ENCODE measurements around the gene NADK.

NADK gene, protein sequence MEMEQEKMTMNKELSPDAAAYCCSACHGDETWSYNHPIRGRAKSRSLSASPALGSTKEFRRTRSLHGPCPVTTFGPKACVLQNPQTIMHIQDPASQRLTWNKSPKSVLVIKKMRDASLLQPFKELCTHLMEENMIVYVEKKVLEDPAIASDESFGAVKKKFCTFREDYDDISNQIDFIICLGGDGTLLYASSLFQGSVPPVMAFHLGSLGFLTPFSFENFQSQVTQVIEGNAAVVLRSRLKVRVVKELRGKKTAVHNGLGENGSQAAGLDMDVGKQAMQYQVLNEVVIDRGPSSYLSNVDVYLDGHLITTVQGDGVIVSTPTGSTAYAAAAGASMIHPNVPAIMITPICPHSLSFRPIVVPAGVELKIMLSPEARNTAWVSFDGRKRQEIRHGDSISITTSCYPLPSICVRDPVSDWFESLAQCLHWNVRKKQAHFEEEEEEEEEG

DNA sequence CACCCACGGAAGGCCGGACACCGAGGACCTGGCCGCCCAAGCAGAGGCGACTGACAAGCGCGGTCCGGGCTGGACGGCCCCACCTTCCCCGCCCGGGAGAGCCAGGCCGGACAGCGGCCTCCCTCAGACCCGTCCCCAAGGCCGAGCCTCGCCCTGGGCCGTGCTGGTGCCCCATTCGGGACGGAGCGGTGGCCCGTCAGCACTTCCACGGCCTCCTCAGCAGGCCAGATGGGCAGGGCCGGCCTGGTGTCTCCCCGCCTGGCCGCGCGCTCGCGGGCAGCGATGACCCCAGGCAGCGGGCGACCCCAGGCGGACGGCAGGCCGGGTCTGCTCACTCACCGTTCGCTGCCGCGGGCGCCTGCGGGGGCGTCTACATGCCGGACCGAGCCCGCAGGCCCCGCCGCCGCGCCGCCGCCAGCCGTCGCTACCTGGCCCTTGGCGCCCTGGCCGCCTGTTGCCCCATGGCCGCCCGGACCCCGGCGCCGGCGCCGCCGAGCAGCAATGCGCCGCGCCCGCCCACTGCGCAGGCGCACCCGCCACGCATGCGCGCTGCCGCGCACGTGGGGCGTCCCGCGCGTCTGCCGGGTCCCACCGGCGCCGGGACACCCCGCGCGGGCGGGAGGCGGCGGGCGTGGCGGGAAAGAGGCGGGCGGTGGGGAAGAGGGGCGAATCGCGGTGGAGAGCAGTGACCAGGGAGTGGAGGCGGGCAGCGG, at the start of gene NADK:
Gene NADK (minus strand): TSS at position 521 of the 713 bp plus-strand sequence. CDS start 13,064 bp downstream, outside the sequence.
- peak; percentile 51 for DNase-seq

DNA sequence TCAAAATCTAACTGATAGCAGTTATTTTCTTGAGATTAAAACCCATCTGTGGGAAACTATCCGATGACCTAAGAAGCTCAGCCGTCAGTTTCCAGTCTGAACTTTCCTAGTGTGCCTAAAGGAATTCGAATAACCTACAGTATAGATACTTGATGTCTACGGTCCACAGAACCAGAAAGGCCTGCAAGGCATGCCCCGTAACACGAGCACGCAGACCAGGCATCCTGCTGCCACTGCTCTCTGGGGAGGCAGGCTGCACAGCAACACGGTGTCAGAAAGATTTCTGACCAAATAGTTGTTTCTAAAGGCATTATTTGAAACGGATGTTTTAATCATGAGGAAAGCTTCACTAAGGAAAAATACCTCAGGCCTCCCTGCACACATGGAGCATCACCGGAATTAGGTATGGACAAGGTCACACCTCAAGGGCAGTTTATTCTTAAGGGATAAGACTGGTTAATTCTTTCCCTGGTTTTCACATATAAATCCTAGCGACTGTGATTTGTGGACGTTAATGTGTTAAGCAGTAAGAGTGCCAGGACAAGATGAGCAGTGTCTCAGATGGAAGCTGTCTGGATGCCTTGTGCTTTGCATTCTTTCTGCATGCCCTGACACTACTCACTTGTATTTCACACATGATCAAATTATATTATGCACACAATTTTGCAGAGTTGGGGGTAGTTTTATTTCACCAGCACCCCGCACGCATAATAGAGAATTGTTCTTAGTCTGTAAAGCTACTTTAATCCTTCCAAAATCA, 49.0 kb upstream of the NADK start:
- no peak for DNase-seq

DNA sequence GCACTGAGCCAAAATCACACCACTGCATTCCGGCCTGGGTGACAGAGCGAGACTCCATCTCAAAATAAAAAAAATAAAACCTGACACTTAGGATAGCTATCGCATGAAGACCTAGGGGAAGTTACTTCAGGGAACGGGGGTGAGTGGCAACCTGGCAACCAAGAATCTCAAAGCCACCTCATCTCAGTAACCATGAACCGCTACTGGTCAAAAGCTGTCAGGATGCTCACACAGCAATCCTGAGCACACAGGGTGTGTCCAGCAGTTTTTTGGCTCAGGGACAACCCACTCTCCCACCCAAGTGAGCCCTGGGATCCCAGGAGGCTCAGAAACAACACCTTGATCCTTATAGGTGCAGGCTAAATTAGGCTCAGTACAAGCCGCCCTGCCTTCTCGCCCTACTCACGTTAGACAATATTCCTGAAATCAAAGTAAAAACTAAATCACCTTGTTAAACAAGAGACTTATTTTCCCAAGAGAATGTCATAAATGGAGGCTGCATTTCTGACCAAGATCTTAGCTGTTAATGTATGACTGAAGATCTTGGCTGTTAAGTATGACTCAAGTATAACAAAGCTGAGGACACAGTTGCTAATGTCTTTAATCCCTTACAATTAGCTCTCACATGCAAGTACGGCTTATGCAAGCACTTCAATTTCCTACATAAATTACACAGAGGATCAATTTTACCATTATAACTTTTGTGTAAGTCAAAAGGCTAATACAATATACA, 48.3 kb upstream of the NADK start:
- no peak for DNase-seq

DNA sequence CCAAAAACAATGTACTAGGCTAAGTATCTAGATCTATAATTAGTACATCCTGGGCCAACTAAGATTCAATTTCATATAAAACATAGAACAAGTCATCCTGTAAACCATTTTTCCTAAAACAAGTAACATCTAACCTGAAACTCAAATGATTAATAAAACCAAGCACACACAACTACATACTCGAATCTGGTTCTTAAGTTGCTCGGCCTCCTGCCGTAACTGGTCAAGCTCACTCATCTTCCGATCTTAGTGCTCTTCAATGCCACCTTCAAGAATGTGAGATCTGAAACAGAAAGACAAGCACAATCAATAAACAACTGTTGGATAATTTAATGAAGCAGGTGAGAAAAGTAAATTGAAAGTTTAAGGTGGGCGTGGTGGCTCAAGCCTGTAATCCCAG, 46.9 kb upstream of the NADK start:
- DNase-seq = no peak

DNA sequence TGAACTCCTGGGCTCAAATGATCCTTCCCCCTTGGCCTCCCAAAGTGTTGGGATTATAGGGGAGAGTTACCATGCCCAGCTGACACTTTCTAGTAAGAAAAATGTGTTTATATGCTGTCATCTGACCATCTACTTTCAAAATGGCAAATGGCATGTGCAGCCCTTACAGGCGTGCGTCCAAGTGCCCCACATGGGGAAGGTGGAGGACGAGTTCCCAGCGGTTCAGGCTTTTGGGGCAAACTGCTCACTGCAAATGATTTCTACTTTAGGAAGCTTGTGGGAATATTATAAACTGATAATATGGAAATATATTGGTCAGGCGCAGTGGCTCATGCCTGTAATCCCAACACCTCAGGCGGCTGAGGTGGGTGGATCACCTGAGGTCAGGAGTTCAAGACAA, 41.5 kb upstream of the NADK start:
- no peak for DNase-seq

DNA sequence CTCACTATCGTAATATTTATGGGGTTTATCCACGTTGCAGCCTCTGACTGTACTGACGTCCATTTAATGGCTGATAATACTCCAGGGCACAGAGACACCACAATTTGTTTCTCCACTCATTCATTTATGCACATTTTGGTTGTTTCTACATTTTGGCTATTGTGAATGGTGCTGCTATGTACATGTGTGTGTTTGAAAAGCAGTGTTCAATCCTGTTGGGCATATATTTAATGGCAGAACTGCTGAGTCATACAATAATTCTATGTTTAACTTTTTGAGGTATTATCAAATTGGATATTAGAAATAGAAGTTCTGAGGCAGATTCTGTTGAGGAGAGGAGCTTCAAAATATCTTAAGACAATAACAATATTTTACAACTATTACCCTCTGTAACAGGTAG, 39.0 kb upstream of the NADK start:
- no peak for DNase-seq

DNA sequence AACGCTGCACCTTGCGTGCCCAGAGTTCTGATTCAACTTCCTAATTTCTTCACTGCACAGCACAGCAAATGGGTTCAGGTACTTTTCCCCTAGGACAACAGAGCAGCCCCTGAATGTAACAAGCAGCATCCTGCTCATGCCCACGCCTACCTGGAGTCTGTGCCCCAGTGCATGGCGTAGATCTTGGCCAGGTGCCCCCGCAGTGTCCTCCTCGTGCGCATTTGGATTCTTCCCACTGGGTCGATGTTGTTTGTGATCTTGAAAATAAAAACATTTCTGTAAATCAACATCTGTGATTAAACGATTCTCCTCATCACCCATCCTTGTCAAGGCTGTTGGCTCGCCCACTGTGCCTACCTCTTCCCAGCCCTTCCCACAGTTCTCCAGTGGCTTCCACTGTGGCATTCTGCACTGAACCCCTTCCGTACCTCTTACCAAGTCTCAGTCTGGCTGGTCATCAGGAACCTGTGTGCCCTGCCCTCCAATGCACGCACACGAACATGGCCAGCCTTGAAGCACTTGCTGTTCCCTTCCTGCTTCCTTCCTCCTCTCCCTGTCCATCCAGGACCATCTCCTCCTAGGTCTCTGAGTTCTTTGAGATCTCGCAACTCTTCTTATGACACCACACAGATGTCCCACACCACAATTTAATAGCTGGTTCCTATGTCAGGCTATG, 37.5 kb upstream of the NADK start:
- no peak for DNase-seq

DNA sequence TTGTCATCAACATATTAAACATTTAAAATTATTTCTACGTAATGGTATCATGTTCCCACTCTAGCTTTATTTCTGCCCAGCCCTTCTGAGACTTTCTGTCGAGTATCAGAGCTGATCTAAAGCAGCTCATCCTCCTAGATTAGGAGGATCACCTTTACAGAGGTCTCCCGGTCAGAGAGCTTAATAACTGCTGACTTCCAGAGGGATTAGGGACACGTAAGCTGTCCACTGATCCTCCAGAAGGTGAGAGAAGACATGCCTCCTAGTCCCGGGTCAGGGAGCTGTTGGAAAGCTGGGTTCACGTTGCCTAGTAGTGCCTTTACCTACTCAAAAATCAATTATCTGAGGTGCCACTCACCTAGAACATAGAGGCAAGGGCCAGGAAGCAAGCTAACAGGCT, 31.2 kb upstream of the NADK start:
- no peak for DNase-seq

DNA sequence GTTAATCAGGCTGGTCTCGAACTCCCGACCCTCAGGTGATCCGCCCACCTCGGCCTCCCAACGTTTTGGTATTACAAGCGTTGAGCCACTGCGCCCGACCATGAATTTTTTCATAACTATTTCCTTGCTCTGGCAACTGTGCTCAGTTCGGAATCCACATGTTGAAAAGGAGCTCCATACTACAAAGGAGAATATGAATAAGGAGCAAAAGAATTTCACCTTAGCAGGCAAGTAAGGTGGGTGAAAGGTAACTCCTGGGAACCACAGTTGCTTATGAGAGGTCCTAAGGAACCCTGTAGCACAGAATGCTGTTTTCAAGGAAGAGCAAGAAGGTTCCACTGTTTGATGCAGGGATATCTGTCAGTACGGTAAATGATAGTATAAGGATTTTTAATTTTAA, 29.9 kb upstream of the NADK start:
- DNase-seq = no peak

DNA sequence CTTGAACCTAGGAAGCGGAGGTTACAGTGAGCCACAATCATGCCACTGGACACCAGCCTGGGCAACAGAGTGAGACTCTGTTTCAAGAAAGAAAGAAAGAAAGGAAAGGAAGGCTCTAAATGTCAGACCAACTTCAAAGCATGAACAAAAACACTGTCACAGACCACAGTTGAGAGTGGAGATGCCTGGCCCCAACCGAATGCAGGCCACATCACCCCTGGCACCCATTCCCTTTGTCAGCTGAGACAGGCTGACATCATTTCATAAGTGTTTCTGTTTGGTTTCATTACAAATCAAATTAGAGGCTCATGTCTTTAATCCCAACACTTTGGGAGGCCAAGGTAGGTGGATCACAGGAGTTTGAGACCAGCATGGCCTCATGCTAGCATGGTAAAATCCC, 28.6 kb upstream of the NADK start:
- DNase-seq = no peak

DNA sequence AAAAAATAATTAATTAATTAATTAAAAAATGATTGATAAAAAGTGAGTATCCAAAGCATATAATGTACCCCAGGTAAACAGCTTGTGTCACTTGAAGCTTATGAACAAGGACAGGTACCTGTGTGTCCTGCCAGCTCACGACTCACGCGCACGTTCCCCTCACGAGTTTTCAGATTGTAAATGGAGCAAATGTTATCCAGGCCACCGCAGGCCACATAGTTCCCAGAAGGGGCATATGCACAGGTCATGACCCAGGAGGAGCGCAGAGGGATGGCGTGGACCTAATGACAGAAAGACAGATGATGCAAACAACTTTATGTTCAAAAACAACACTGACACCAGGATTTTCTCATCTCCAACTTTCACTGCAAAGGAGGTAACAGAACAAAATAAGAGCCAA, 26.0 kb upstream of the NADK start:
- no peak for DNase-seq

DNA sequence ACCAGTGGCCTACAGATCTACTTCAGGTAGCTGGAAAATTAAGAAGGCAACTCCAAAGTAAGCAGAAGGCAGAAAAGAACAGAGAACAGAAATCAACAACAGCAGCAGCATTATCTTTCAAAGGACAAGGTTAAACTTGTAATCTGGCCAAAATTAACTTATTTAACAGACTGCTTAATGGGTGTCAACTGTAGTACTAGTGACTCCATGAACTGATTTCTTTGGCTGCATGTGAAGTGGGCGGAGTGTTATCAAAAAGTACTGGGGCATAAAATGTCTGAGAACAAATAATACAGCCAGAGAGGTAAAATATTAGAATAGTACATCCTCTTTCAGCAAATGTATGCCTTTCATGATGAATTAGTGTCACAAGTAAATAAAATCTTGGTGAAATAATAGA, 24.6 kb upstream of the NADK start:
- DNase-seq = no peak

DNA sequence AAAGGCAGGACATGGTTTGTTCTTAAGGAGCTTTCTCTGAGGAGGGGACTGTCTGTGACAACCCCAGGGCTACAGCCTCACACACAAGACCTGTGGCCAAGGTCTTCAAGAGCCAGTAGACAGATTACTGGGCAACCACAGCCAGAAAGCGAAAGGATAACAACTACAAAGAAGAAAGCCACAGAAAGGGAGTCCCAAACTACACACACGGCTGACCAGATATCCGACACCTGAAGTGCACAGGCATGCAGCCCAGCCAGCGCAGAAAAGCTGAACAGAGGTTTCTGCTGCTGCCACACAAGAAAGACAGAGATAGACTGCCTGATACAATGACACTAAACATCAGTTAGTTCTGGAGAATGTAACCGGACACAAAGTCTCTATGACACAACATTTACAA, 21.4 kb upstream of the NADK start:
- no peak for DNase-seq

DNA sequence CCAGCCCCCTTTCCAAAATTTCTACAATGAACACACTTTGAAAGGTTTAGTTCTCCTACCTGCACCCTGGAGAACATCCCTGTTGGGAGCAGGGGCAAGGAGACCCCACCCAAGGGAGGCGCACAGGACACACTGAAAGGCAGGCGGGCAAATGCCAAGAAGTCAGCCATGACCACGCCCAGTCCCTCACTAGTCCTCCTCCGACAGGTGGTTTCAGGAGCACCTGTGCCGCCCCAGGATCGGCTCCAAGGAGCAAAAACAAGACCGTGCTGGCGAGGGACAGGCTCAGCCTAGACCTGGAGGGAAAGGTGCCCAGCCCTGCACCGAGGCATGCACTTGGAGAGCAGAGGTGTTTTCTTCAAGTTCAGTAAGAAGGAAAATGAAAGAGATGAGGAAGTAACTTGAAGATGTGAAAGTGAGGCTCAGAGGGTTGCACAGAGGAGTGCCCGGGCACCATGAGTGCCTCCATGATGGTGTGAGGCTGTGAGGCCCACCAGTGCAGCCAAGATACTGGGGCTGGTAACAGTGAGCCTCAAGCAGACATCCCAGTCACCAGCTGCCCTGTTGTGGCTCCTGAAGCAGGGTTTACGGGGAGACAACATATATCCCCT, 19.6 kb upstream of the NADK start:
- DNase-seq = no peak

DNA sequence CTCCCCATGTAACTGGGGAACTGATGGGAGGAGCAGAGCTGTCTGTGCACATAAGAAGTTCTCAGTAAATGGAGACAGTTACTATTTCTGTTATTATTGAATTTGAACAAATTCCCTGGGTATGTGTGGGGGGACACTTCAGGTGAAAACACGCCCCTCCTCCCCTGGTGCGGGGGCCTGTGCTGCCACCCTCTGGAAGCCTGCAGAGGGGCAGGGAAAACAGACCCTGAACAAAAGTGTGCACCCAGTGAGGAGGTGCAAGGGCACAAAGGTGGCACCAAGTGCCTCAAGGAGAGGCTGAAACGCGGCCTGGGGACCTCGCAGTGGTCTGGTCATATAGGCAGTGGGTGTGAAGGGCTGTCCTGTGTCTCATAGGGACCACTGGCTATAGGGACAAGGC, 18.2 kb upstream of the NADK start:
- no peak for DNase-seq

DNA sequence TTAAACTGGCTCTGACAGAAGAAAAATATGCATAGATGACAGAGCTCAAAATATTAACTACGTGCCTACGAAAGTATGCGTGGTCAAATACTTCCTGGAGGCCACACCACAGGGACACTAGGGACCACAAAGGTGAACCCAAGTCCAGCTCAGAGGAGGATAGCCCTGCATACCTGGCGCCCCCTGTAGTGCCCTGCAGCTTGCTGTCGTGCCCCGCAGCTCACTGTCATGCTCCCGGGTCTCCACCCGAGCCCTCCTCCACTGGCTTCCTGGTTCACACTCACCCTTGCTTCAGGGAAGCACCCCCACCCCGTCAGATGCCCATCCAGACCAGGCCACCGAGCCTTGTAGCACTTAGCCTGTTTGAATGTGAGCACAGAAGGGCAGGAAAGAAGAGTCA, 16.7 kb upstream of the NADK start:
- DNase-seq = no peak

DNA sequence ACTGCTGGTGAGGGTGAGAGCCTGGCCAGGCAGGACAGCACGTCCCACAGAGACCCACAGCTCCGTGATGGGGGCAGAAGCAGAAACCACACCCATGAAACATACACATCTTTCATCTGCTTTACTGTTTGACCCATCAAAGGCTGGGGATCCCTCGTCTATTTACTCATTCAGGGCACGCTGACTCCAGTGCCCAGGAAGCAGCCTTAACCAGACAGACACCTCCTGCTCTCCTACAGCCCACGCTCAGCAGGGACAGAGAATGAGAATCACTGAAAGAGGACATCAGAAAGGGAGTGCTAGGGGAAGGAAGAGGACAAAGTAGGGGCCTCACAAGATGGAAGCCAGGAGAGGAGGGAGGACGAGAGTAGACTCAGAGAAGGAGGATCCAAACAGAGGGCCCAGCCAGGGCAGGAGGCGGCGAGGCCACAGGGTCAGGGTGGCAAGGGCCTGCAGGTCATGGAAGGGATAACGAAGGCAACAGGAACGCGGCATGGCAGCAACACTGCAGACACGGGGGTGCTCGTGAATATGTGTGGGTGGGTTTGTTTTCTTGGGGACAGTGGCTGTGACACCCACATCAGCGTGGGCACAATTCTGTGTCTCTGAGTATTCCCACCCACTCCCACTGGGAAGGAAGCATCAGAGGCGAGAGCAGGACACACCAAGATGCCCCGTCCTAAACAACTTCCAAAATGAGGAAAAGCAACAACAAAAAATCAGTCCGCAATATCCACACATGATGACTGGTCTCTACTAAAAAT, 15.4 kb upstream of the NADK start:
- no peak for DNase-seq

DNA sequence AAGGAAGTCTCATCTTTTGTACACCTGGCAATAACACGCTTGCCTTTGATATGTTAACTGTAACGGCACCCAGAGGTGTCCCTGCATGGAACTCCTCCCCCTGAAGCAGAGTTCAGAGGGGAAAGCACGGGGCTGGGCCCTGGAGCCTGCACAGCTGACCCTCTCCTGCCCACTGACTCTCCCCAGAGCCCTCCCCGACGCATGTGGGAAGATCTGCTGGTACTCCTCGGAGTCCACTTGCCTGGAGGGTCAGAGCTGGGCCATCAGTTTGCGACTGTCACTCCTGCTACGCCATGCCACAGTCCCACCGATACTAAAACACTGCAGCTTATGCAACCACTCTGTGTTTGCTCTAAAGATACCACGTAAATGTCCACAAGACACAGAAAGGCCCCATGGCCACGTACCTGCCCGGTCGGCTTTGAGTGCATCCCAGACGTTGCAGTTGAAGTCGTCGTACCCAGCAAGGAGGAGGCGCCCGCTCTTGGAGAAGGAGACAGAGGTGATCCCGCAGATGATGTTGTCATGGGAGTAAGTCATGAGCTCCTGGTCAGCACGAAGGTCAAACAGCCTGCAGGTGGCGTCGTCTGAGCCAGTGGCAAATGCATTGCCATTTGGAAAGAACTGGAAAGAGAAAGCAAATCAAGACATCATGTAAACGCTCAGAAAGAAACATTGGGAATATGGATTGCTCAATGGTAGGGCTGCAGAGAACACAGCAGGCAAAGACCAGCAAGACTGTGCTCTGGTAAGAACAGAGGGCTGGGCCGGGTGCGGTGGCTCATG, 10.6 kb upstream of the NADK start:
- no peak for DNase-seq

DNA sequence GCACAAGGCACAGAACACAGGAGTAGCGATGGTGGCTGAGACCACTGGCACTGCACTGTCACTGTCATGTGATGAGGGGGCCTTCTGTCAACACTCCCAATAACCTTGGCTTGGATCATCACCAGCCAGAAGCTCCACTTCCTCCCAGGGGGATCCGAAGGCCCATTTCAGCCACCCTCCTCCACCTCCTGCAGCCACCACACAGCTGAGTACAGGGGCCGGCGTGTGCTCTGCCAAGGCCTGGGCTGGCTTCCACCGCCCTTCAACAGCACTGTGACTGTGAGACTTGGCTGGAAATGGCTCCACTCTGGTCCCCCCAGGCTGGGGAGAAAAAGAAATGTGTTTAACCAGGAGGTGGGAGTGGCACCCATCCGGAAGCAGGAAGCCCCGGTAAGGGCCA, 9.9 kb upstream of the NADK start:
- DNase-seq = no peak

DNA sequence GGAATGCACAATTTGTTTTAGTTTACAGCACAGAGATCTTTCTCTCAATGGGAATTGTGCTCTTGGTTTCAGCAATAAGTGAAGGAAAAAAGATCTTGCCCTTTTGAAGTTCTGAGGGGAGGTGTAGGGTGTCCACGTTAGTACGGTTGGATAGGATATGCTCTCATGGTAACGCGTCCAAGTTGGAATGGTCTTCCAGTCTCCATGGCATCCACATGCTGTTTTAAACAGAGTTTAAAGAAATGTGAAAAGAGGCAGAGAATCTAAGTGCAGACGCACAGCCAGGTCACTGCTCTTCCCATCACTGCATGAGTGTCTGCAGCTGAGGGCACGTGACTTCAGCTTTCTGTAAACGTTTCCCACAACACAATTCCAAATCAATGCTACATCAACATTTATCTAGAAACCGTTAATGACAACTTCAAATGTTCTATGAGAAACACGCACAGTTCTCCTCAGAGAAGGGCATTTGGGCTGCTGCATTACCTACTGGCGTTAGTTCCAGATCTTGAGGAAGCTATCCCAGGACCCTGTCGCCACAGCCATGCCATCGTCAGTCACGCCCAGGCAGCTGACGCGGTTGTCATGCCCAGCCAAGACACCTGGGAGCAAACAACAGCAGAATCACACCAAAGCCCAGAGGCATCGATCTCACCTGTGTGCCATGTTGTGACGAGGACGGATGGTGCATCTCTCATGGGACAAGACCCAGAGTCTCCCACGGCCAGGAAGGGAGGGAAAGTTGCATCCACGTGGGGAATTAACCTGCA, 8.8 kb upstream of the NADK start:
- DNase-seq = no peak

Data from NCI-H2171 (cell line).